CD14-positive monocyte (primary cell): Measurements from ENCODE around the gene TYMP. TPM values are rescaled to one million over a fixed set of nuclear protein-coding genes. Genes with fewer than 3 reads are reported as not detected.

Experiments
- DNase-seq, 3 donors: peaks; one replicate each; pipeline ENCODE4 v3.0.0-alpha.2; 2011 to 2022
- H2AFZ ChIP-seq: 2 replicates; pipeline ENCODE4 v1.6.0; 2012; ENCODE audit warnings: mild to moderate bottlenecking, low read depth, low read length, inconsistent platforms; ENCODE audit not compliant: insufficient read depth, poor library complexity, severe bottlenecking
- H3K27ac ChIP-seq, 2 donors: 1 replicate in 1 of 2; 2 replicates in 1 of 2; pipeline ENCODE4 v1.5.1; 2012 to 2013; ENCODE audit warnings: low read length in 2 of 2, control low read depth in 1 of 2, inconsistent platforms in 1 of 2, low read depth in 1 of 2, mild to moderate bottlenecking in 1 of 2
- H3K27me3 ChIP-seq, 2 donors: one replicate each; pipeline versions ENCODE4 v1.6.0 to v1.6.1; 2011 to 2013; ENCODE audit warnings: low read length in 2 of 2; ENCODE audit not compliant: control insufficient read depth in 2 of 2, insufficient read depth in 2 of 2
- H3K36me3 ChIP-seq, 2 donors: replicated peaks in 1 of 2; 1 replicate in 1 of 2; 2 replicates in 1 of 2; pipeline versions ENCODE4 v1.5.1 to v1.6.1; 2012 to 2013; ENCODE audit warnings: low read length in 2 of 2, control low read depth in 1 of 2, inconsistent platforms in 1 of 2, mild to moderate bottlenecking in 1 of 2; ENCODE audit not compliant: insufficient read depth in 2 of 2, control insufficient read depth in 1 of 2
- H3K4me1 ChIP-seq, 2 donors: 1 replicate in 1 of 2; 2 replicates in 1 of 2; pipeline versions ENCODE4 v1.5.1 to v1.6.1; 2012 to 2013; ENCODE audit warnings: low read length in 2 of 2, control low read depth in 1 of 2, inconsistent platforms in 1 of 2, mild to moderate bottlenecking in 1 of 2, moderate library complexity in 1 of 2; ENCODE audit not compliant: insufficient read depth in 2 of 2, control insufficient read depth in 1 of 2
- H3K4me2 ChIP-seq: replicated peaks from 2 replicates; pipeline ENCODE3; 2012; ENCODE audit warnings: low read length, moderate library complexity, mild to moderate bottlenecking; ENCODE audit not compliant: poor library complexity, severe bottlenecking; ENCODE audit errors: extremely low read depth
- H3K4me3 ChIP-seq, 3 experiments: fragments of 200-600 bp in 1 of 3; sonication (generic) in 1 of 3; replicated peaks in 1 of 3; 1 replicate in 2 of 3; 2 replicates in 1 of 3; pipeline ENCODE4 v1.5.1; 2011 to 2013; ENCODE audit warnings: low read length in 3 of 3, mild to moderate bottlenecking in 3 of 3, control low read depth in 2 of 3, low read depth in 2 of 3, inconsistent platforms in 1 of 3, moderate library complexity in 1 of 3
- H3K79me2 ChIP-seq: 2 replicates; pipeline ENCODE4 v1.6.0; 2012; ENCODE audit warnings: mild to moderate bottlenecking, control low read depth, inconsistent platforms, low read length, moderate library complexity; ENCODE audit not compliant: insufficient read depth
- H3K9ac ChIP-seq: 2 replicates; pipeline ENCODE4 v1.6.0; 2017; ENCODE audit warnings: low read length, mild to moderate bottlenecking; ENCODE audit not compliant: insufficient read depth, poor library complexity, severe bottlenecking
- H3K9me3 ChIP-seq, 2 donors: replicated peaks in 1 of 2; 1 replicate in 1 of 2; 2 replicates in 1 of 2; pipeline versions ENCODE4 v1.5.1 to v1.6.1; 2012 to 2013; ENCODE audit warnings: low read length in 2 of 2, control low read depth in 1 of 2; ENCODE audit not compliant: control insufficient read depth in 1 of 2, insufficient read depth in 1 of 2
- H4K20me1 ChIP-seq: 2 replicates; pipeline ENCODE4 v1.6.0; 2012; ENCODE audit warnings: mild to moderate bottlenecking, low read length, control low read depth, moderate library complexity; ENCODE audit not compliant: insufficient read depth
- H3K27ac Mint-ChIP-seq, 7 donors: one replicate each; pipeline ENCODE4 v1.8.0; 2020; ENCODE audit warnings: mild to moderate bottlenecking in 7 of 7, mixed read lengths in 7 of 7, moderate library complexity in 6 of 7, inconsistent platforms in 2 of 7
- H3K27me3 Mint-ChIP-seq, 3 donors: one replicate each; pipeline ENCODE4 v1.8.0; 2021 to 2022; ENCODE audit warnings: low read depth in 3 of 3, mild to moderate bottlenecking in 3 of 3, mixed read lengths in 3 of 3, moderate library complexity in 3 of 3, inconsistent platforms in 1 of 3
- H3K36me3 Mint-ChIP-seq, 2 donors: one replicate each; pipeline ENCODE4 v1.8.0; 2020; ENCODE audit warnings: mixed read lengths in 2 of 2, inconsistent platforms in 1 of 2, mild to moderate bottlenecking in 1 of 2
- H3K4me1 Mint-ChIP-seq: one replicate; pipeline ENCODE4 v1.8.0; 2020; ENCODE audit warnings: mild to moderate bottlenecking, mixed read lengths
- H3K4me3 Mint-ChIP-seq, 2 donors: one replicate each; pipeline ENCODE4 v1.8.0; 2020; ENCODE audit warnings: mild to moderate bottlenecking in 2 of 2, mixed read lengths in 2 of 2, moderate library complexity in 1 of 2
- H3K9me3 Mint-ChIP-seq, 7 donors: one replicate each; pipeline ENCODE4 v1.8.0; 2020 to 2022; ENCODE audit warnings: mixed read lengths in 7 of 7, mild to moderate bottlenecking in 6 of 7, moderate library complexity in 6 of 7, inconsistent platforms in 2 of 7
- CTCF ChIP-seq: fragments of 200-600 bp; IDR thresholded peaks from one replicate; pipeline ENCODE4 v1.8.0; 2022; ENCODE audit warnings: antibody characterized with exemption, mild to moderate bottlenecking
- WGBS: methylation state at CpG from one replicate; pipeline ENCODE4 v1.1.5; 2013; ENCODE audit warnings: missing lambda C conversion rate; ENCODE audit not compliant: insufficient coverage; 5-methylcytosine and 5-hydroxymethylcytosine counted together
- intact Hi-C, 2 donors: fragments of 100-400 bp; cut with micrococcal nuclease; formaldehyde crosslinking; loops; one replicate each; pipeline versions ENCODE4 v1.15.0 to v1.15.1; 2023
- polyA plus RNA-seq, 3 donors: library from polyadenylated mRNA; depleted of rRNA in 1 of 3; unstranded in 2 of 3; stranded (reverse) in 1 of 3; fragments of 300-500 nt in 2 of 3; fragments of >200 nt in 1 of 3; fragmentation: Illumina TruSeq in 2 of 3; gene quantifications; 1 replicate in 2 of 3; 2 replicates in 1 of 3; pipeline ENCODE4 v1.2.3, GENCODE V29; 2012 to 2021

The TYMP gene
- polyA plus RNA-seq, 3 donors, result 787 to 994 (median 955) TPM

DNA sequence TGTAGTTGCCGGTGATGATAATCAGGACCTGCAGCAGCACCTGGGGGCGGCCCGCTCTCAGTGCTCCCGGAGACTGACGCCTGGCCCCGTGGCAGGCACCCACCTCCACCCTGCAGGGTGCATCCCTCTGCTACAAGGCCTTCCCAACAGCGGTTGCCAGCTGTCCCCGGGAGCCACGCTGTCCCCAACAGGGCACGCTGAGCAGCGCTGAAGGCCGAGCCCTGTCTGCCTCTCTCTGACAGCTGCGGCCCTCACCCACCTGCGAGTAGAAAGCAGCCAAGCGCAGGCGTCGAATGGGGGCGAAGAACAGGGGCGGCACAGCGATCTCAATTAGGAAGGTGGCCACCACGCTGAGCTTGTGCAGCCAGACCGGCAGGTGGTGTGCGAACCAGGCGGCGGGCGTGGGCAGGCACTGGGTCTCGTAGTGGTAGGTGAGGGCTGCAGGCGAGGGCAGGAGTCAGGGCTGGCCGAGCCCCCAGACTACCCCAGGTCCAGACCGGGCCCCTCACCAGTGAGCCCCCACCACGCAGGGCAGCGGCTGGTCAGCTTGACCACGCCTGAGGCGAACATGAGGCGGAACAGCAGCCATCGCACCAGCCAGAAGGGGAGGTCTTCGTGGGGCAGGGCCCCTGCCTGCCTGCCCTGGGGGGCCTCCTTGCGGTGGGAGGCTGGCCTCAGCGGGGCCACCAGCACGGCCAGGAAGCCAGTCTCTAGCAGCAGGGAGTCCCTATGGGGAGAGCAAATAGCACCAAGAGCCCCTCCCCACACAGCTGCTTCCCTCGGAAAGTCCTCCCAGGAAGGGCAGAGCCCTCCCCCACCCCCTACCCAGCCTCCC lies 23.8 kb downstream of the TYMP start:
- peaks cover 15 to 26% of the 10 kb centered on the region in 2 donors for H3K36me3 Mint-ChIP-seq
- WGBS, result 99% methylated on average over 35 of the region's 41 CpGs
- H3K27ac ChIP-seq, result no peak overlapping the region
- H3K27ac Mint-ChIP-seq, result peak overlapping the region in 1 of 7 donors; percentile 61
- no peak overlapping the region for H2AFZ ChIP-seq
- TF ChIP-seq CTCF, result no peak
- H3K4me1 Mint-ChIP-seq, result peaks cover 20% of the 10 kb centered on the region
- H4K20me1 ChIP-seq, result no peaks in the 10 kb centered on the region
- DNase-seq, result peak in 1 of 3 donors; percentile 16
- H3K9me3 Mint-ChIP-seq, result no peaks in the 10 kb centered on the region
- H3K4me2 ChIP-seq, result peak overlapping the region; percentile 98
- intact Hi-C loops, result loop anchor here (2.0 to 5.0 kb wide), 4 partner anchors 56 to 123 kb away; partner anchors contain the start of genes ARSA (in 2 of the 2), CHKB (in 1 of the 2) and SYCE3 (in 1 of the 2)
- no peak overlapping the region for H3K4me3 Mint-ChIP-seq
- peaks cover 0 to 3% (median 1%) of the 10 kb centered on the region in 3 donors for H3K27me3 Mint-ChIP-seq
- H3K4me3 ChIP-seq, result peak overlapping the region in 1 of 3 experiments; percentile 96
- no peaks in the 10 kb centered on the region for H3K27me3 ChIP-seq
- peaks cover 55% of the 10 kb centered on the region for H3K79me2 ChIP-seq
- peak overlapping the region; percentile 84 for H3K9ac ChIP-seq
- H3K36me3 ChIP-seq, result peaks cover 30 to 36% of the 10 kb centered on the region in 2 donors
- H3K4me1 ChIP-seq, result peaks cover 19 to 26% of the 10 kb centered on the region in 2 donors
- no peaks in the 10 kb centered on the region for H3K9me3 ChIP-seq

- H3K27ac ChIP-seq, result no peak overlapping the region
- H3K4me3 ChIP-seq, result no peak overlapping the region
- TF ChIP-seq CTCF, result no peak
- intact Hi-C loops, result loop anchor here (5.0 kb wide), 3 partner anchors 57 to 122 kb away; partner anchors contain the start of genes ARSA (in 1 of the 2), CHKB (in 1 of the 2) and SYCE3 (in 1 of the 2)
- H3K27ac Mint-ChIP-seq, result no peak overlapping the region
- peaks cover 15 to 26% of the 10 kb centered on the region in 2 donors for H3K36me3 Mint-ChIP-seq
- H3K4me3 Mint-ChIP-seq, result no peak overlapping the region
- peaks cover 49% of the 10 kb centered on the region for H3K79me2 ChIP-seq
- peak in 1 of 3 donors; percentile 11 for DNase-seq
- H3K9ac ChIP-seq, result no peak overlapping the region
- H3K27me3 Mint-ChIP-seq, result peaks cover 0 to 3% (median 3%) of the 10 kb centered on the region in 3 donors
- no peaks in the 10 kb centered on the region for H3K27me3 ChIP-seq
- H3K4me1 Mint-ChIP-seq, result peaks cover 20% of the 10 kb centered on the region
- H4K20me1 ChIP-seq, result no peaks in the 10 kb centered on the region
- H3K4me1 ChIP-seq, result peaks cover 19 to 26% of the 10 kb centered on the region in 2 donors
- H3K9me3 ChIP-seq, result no peaks in the 10 kb centered on the region
- H2AFZ ChIP-seq, result no peak overlapping the region
- H3K4me2 ChIP-seq, result no peak overlapping the region
- H3K9me3 Mint-ChIP-seq, result no peaks in the 10 kb centered on the region
- 96% methylated on average over 13 of the region's 14 CpGs for WGBS
- peaks cover 30 to 36% of the 10 kb centered on the region in 2 donors for H3K36me3 ChIP-seq
These were observed 24.5 kb downstream of the TYMP start for GRCh38 chr22:50505276-50505775.
